ENCODE measurements around the gene MMP13. TPM values are rescaled to one million over a fixed set of nuclear protein-coding genes. Genes with fewer than 3 reads are reported as not detected.

The MMP13 gene
- total RNA-seq, 4 donors from 2014 or later, result not detected

- in situ Hi-C loops (cut with MboI; ENCODE audit: low sequenced_read_pairs in 4 of 4), result no loop called here
- no peak for ATAC-seq
- H3K27me3 ChIP-seq, result no peaks in the 10 kb centered on the region
- H3K4me3 ChIP-seq, result no peak overlapping the region
- no peak overlapping the region for H3K27ac ChIP-seq
- DNase-seq, result no peak
- H3K4me1 ChIP-seq, result no peaks in the 10 kb centered on the region
- intact Hi-C loops (cut with DNase I; ENCODE audit: low total_unique reads), result no loop called here
- H3K36me3 ChIP-seq, result no peaks in the 10 kb centered on the region
- TF ChIP-seq CTCF (IDR thresholded peaks at IDR 0.05 in 4 of 5, conservative IDR thresholded peaks at IDR 0.05 in 1 of 5), result no peak
- TF ChIP-seq POLR2A (IDR thresholded peaks at IDR 0.05), result no peak
- no peaks in the 10 kb centered on the region for H3K9me3 ChIP-seq
These were observed 34.0 kb upstream of the MMP13 start for GRCh38 chr11:102989379-102990047.

GRCh38 chr11:102986815-102987214 lies 31.3 kb upstream of the MMP13 start:
- in situ Hi-C loops (cut with MboI; ENCODE audit: low sequenced_read_pairs in 4 of 4), result no loop called here
- DNase-seq (no peak), ATAC-seq (no peak)
- no peaks in the 10 kb centered on the region for H3K36me3 ChIP-seq
- no peak for TF ChIP-seq POLR2A (IDR thresholded peaks at IDR 0.05)
- TF ChIP-seq CTCF (IDR thresholded peaks at IDR 0.05 in 4 of 5, conservative IDR thresholded peaks at IDR 0.05 in 1 of 5), result no peak
- no peak overlapping the region for H3K4me3 ChIP-seq
- H3K27ac ChIP-seq, result no peak overlapping the region
- no peaks in the 10 kb centered on the region for H3K9me3 ChIP-seq
- no peaks in the 10 kb centered on the region for H3K27me3 ChIP-seq
- no peaks in the 10 kb centered on the region for H3K4me1 ChIP-seq
- intact Hi-C loops (cut with DNase I; ENCODE audit: low total_unique reads), result no loop called here

- ATAC-seq (no peak), DNase-seq (no peak)
- no peaks in the 10 kb centered on the region for H3K4me1 ChIP-seq
- H3K27me3 ChIP-seq, result no peaks in the 10 kb centered on the region
- H3K9me3 ChIP-seq, result no peaks in the 10 kb centered on the region
- H3K27ac ChIP-seq, result no peak overlapping the region
- TF ChIP-seq CTCF (IDR thresholded peaks at IDR 0.05 in 4 of 5, conservative IDR thresholded peaks at IDR 0.05 in 1 of 5), result no peak
- no peak for TF ChIP-seq POLR2A (IDR thresholded peaks at IDR 0.05)
- H3K36me3 ChIP-seq, result no peaks in the 10 kb centered on the region
- intact Hi-C loops (cut with DNase I; ENCODE audit: low total_unique reads), result no loop called here
- in situ Hi-C loops (cut with MboI; ENCODE audit: low sequenced_read_pairs in 4 of 4), result no loop called here
- no peak overlapping the region for H3K4me3 ChIP-seq
These were observed 30.3 kb upstream of the MMP13 start for GRCh38 chr11:102985850-102986249.

GRCh38 chr11:102983486-102983885 lies 28.0 kb upstream of the MMP13 start:
- H3K4me1 ChIP-seq, result no peaks in the 10 kb centered on the region
- ATAC-seq (no peak), DNase-seq (no peak)
- H3K27ac ChIP-seq, result no peak overlapping the region
- no peak overlapping the region for H3K4me3 ChIP-seq
- no peaks in the 10 kb centered on the region for H3K9me3 ChIP-seq
- H3K27me3 ChIP-seq, result no peaks in the 10 kb centered on the region
- in situ Hi-C loops (cut with MboI; ENCODE audit: low sequenced_read_pairs in 4 of 4), result no loop called here
- no peaks in the 10 kb centered on the region for H3K36me3 ChIP-seq
- TF ChIP-seq CTCF (IDR thresholded peaks at IDR 0.05 in 4 of 5, conservative IDR thresholded peaks at IDR 0.05 in 1 of 5) (no peak), POLR2A (IDR thresholded peaks at IDR 0.05) (no peak)
- intact Hi-C loops (cut with DNase I; ENCODE audit: low total_unique reads), result no loop called here

Measured in gastrocnemius medialis (tissue), 4 donors.